GM19240 (cell line): ENCODE results near the gene MYO3A.
"Not testable (repeated sequence)": the region's sequence is repeated elsewhere in the genome, so short reads cannot be mapped to it uniquely, and the experiment has no call there.

ENCODE experiments used
- DNase-seq: peaks from one replicate; pipeline ENCODE4 v3.0.0; 2011; ENCODE audit warnings: low spot score; ENCODE audit not compliant: insufficient read length

Gene MYO3A

DNA sequence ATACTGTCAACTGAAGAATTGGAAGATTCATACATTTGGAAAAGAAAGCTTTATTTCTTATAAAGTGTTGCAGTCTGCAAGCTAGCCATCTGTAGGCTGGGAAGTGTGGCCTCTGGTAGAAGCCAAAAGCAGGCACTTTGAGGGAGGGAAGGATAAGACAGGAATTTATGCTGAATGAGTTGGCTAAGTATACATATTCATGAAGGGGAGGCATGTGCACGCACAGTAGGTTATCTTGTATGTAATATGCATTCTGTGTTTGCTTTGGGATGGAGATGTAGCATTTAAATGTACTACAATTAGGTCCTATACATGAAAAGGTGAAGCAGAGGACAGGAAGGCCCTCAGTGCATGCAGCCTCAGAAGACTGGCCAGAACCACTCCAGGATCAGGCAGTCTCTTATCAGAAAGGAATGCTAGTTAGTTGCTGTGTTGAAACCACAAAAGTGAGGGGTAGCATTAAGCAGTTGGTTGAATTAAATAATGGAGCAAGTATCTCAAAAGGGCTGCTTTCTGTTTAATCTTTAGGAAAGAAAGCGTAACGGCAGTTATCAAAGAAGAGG is 40.9 kb downstream of the MYO3A start:
- no peak for DNase-seq

DNA sequence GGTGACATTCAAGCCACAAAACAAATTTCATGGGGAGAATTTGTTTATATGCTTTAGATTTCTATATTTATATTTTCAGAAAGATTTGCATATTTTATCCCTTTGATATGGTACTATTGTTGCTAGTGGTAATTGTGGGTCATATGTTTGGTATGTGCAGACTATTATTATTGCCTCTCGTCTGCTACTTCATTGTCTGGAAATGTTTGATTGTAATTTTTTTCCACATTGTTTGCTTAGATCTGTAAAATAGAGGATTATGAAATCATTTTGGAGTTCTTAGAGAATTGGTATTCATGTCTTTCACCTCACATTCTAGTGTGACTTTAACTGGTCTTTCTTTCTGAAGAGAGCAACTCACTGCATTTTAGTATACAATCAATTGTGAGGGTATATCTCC is 44.7 kb downstream of the MYO3A start:
- DNase-seq = no peak

DNA sequence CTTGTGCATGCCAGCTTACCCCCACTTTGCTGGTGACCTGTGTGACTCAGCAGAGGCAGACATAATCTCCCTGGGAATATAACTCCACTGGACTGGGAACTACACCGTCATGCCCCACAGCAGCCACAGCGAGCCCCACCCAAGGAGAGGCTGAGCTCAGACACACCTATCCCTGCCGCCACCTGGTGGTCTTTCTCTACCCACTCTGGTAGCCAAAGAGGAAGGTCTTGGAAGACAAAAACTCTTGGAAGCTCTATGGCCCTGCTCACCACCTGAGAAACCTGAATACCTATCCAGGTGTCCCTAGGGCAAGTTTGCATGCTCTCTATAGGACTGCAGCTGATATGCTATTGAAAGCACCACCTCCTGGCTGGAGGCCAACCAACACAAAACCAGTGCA is 48.1 kb downstream of the MYO3A start:
- no peak for DNase-seq

DNA sequence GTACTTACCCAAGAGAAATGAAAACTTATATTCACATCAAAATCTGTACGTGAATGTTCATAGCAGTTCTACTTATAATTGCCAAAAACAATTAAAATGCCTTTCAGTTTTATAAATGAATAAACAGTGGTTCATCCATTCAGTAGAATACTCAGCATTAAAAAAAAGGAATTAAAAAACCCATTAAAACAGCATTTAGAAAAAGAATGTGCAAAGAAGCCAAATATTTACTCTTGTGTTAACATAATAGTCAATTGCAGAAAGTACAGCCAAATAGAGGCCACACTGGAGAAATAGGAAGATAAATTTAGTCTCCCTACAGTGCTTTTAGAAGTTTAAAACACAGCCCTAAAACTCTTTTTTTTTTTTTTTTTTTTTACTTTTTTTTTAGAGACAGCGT is 54.6 kb downstream of the MYO3A start:
- DNase-seq = no peak

DNA sequence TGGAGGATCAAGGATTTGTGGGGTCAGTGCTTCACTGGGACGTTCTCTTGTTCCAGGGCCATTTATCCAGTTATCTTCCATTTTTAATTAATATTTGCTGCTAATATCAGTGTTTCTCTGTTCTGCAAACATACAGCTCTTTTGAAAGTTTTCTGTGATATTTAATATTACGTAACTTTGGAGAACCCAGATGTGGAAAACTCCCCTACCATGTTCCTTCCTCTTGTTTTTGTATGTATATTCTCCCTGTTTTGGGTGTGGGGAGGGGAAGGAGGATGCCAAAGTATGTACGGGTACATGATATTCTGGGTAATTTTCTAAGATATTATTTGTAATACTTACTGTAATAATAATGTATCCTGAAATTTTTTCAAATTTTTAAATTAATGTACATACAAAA is 55.9 kb downstream of the MYO3A start:
- DNase-seq = no peak

DNA sequence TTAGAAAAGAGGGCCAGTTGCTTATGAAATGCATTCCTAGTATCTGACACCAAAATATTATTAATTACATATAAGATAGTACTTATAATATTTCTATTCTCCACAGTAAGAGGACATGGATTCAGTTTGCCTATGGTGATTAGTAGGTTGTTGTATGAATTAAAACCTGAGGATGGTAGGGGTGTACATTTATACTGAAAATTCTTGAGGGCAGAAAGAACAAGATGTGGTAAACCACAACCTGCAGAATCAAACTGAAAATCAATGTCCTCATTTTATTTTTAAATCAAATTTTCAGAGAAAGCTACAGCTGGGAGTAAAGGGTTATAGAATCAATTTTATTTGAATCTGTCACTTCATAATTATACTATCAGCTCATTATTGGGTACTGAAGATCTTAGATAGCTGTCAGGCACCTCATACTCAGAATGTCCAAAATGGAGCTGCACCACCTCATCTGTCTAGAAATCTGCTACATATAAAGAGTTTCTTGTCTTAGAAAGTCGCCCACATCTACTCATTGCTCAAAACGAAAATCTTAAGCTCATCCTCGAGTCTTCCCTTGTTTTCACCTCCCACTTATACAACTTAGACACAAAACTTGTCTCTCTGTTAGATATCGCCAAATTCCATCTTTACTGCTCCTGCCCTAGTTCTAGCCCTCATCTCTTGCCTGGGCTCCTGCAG is 65.4 kb downstream of the MYO3A start:
- DNase-seq = no peak

DNA sequence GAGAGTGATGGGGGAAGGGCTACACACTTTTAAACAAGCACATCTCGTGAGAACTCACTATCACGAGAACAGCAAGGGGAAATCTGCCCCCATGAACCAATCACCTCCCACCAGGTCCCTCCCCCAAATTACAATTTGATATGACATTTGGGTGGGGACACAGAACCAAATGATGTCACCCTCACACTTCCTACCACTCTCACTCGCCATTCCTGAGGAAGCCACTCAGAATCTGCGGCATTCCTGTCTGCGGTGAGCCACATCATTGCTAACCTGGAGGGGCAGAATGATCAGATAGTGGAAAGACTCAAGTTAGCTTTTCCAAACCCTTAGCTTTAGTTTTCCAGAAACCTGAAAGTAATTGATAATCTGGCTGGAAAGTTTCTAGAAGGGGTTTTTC is 66.9 kb downstream of the MYO3A start:
- no peak for DNase-seq

DNA sequence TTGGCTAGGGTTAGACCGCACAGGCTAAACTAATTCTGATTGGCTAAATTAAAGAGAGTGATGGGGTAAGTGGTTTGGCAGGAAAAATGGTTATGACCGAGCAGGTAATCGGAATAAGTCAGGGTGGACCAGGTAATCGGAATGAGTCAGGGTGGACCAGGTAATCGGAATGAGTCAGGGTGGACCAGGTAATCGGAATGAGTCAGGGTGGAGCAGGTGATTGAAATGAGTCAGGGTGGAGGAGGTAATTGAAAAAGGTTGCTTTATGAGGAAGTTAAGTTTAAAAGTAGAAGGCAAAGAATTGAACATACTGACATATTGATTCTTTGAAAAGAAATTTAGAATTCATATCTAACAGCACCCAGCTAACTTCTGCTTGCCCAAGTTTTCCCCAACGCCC is 68.4 kb downstream of the MYO3A start:
- not testable (repeated sequence) for DNase-seq

DNA sequence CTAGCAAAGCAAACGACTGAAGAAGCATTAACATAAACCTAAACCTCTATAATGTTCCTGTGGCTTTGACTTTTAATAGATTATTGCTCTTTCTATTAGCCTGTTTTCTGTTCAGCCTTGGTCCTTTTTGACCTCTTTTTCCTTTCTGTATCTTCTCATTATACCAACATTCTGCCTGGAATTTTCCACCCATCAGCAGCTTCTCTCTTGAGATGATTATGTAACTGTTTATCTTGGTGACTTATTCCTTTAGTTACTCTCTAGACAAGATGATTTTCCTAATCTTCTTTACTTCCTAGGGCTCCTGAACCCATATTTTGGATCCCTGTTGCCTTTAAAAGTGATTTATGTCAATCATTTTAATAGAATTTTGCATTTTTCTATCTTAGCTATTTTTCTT is 81.1 kb downstream of the MYO3A start:
- DNase-seq = no peak

DNA sequence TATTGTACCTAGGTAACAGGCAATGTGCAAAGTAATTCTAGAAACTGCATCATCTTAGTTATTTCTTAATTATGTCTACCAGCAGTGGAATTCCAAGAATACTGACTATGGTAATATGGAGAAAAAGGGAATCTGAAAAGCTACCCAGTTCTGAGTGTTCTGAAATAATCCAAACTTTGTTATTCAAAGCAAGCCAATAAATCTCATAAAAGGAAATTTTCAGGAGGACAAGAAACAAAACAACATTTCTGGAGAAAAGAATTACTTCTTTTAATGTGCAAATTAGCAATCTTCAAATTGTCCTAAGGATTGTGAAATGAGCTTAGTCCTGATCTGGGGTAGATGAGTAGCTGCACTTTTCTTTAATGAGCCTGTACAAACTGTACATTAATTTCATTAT is 88.8 kb downstream of the MYO3A start:
- no peak for DNase-seq

DNA sequence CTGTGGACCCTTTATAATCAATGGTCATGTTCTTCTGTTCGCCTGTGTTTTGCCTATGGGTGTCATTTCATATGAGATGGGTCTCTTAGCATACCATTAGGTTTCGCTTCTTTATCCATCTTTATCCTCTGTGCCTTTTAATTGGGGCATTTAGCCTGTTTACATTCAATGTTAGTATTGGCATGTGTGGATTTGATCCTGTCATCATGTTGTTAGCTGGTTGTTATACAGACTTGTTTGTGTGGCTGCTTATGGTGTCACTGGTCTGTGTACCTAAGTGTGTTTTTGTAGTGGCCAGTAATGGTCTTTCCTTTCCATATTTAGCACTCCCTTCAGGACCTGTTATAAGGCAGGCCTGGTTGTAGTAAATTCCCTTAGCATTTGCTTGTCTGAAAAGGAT is 90.3 kb downstream of the MYO3A start:
- no peak for DNase-seq

DNA sequence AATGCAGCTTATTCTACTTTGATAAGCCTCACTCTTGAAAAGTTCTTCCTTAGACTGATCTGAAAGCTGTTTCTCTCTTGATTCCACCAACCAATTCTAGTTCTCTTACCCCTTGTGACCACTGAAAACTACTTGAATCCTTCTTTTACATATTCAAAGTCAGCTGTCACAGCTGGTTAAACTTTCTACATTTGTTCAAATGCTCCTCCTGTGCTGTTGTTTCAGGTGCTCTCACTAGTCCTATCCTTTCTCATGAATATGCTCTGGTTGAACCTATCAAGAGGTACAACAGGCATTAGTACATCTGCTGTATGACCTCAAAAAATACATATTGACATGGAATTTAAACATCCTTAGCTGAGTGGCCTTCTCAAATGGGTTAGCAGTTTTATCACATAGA is 91.5 kb downstream of the MYO3A start:
- DNase-seq = no peak

DNA sequence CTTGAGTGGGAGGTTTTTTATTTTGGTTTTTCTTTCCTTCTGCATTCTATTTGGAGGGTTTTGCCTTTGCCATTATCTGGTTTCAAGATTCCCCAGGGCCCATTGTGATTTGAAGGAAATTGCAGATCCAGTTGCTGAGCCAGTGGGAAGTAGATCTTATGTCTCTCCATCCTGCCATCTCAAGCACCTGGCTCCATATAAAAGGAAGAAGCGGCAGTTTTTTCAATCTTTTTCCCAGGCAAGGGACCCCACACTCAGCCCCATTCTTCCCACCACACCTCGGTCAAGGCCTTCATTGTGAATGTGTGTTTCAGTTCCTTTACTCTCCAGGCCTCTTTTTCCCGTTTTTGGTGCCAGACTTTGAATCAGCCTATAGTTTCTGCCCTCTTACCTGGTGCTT is 95.8 kb downstream of the MYO3A start:
- no peak for DNase-seq

DNA sequence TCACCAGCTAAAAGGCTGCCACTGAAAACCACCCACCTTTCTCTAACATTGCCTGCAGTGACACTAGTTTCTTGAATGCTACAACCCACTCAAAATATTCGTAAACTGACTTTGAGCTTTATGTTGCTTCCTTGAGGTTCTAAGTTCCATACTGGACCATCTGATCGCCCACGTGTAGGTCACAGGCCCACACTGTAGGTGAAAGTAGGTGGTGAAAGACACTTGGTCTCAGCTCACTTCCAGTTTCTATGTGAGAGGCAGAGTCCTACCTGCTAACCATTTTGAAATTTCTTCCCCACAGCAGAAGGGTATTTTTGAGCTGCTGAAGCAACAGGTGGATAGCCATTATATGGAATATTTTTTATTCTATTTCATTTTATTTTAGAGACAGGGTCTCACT is 97.3 kb downstream of the MYO3A start:
- no peak for DNase-seq

DNA sequence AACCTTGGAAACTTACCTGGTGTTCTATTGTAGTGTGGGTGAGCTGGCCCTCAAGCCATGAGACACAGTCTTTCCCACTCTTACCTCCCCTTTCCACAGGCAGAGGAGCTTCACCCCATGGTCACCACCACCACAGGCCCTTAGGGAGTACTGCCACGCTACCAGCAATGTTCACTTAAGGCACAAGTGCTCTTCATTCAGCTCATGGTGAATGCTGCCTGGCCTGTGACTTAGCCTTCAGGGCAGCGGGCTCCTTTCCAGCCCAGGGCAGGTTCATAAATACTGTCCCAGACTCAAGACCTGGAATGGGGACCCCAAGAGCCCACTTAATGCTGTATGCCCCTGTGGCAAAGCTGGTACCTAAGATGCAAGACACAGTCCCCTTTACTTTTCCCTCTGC is 109.4 kb downstream of the MYO3A start:
- no peak for DNase-seq

DNA sequence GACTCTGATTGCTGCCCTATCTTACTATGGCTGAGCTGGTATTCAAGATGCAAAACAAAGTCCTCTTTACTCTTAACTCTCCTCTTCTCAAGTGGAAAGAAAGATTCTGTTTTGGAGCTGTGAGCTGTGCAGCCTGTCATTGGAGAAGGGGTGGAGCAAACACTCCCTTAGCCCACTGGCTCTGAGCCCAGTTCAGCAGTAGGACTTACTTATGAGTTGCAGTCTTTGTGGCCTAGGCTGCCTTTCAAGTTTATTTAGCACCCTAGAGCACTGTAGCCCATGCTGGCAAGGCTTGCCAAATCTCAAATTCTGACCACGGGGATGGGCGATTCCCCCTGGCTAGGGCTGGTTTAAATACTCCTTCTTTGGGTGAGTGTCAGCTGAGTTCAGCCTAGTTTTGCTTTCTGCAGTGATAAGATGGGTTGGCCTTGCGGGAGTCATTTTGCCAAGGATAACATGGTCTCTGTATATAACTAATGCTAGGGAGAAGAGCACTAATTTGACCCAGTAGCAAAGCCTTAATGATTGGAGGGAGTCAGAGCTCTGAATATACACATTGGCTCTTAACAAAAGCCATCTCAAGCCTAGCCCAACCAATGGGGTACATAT is 110.2 kb downstream of the MYO3A start:
- no peak for DNase-seq

DNA sequence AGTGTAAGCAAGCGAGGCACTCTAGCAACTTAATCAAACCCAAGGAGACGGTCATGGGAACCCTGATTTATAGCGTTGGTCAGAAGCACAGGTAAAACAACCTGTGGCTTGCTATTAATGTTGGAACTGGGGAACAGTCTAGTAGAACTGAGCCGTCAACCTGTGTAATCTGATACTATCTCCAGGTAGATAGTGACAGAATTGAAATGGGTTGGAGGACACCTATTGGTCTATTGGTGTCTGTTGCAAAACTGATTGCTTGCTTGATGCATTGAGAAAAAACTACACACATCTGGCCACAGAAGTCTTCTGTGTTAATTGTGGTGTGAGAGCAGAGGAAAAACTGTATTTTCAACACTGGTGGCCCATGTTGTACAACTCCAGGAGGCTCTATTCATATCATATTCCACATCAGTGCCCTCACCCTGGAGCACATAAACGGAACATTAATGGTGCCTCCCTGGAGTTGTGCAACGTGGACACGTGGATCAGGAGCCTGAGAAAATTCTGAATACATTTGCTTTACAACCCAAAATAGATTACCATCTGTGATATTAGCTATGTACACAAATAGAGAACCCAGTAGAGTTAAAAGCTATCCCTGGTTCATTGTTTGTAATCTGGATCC is 112.2 kb downstream of the MYO3A start:
- no peak for DNase-seq

DNA sequence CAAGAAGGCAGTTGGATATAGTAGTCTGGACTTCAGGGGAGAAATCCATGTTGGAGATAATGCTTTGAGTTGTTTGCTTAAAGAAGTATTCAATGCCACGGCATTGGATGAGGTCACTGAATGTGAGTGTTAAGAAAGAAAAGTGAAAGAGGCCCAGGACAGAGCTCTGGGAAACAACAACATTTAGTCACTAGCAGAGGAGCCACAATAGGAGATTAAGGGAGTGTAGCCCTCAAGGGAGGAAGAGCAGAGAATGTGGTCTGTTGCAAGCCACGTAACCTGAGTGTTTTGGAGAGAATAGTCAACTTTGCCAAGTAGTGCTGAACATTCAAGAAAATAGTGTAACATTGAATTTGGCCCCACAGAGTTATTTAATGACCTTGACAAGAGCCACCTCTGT is 114.7 kb downstream of the MYO3A start:
- DNase-seq = no peak

DNA sequence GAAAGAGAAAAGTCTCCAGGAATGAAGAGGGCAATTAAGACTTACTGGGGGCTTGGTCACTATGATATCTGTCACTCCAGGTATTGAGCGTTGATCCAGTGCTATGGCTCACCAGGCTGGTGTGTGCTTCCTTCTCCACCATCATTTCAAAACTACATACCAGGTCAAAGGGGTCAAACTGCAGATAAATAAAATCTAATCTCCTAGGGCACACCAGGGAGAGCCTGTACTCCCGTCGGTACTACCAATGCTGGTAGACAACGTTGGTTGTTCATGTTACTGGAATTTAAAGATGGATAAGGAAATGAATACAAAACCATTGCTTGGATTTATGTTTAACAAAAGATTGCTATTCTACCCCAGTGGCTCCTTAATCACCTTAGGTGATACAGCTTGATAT is 118.3 kb downstream of the MYO3A start:
- no peak for DNase-seq

DNA sequence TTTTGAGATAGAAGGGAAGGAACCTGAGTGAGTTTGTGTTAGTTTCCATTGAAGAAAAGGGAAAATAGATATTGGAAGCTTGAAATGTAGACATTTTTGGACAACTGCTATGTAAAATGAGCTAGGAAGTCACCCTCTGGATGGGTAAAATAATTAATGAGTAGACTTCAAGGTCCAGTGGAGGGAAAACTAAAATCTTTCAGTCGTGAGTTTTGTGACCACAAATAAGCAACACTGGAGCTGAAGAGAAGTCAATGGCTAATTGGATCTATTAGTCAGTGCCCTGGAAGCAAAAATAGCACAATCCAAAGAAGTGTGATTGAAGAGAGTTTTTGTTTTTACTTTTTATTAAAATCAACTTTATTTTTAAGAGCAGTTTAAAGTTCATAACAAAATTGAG is 123.4 kb downstream of the MYO3A start:
- no peak for DNase-seq

DNA sequence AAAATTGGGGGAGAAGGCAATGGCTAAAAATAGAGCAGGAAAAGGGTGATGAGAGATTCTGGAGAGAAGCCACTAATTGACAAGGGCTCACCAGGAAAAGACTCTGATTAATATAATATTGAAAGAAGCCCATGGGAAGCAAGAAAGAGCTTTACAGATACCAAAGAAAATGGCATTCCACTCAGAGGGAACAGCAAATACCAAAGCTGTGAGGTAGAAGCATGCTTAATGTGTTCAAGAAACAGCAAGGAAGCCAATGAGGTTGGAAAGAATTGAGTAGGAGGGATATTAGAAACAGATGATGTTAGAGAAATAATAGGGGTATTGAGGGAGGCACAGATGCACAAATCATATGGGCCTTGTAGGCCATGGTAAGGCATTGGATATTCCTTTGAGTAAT is 130.1 kb downstream of the MYO3A start:
- no peak for DNase-seq

DNA sequence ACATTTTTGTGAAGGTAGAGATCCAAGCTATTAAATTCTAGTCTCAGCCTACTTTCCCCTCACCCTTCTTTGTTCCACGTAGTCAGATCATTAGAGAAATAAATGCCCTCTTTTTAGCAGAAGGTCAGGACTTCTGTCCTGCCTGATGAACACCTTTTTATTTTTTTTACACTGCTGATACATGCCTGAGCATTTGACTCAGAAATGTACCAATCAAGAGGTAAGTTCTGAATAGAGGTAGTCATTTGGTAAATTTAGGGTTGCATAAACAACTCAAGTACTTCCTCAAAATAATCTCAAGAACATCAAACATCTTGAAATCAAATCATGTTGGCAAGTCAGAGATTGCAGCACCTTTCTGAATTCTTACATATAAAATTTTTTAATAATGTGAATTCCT is 133.7 kb downstream of the MYO3A start:
- no peak for DNase-seq

DNA sequence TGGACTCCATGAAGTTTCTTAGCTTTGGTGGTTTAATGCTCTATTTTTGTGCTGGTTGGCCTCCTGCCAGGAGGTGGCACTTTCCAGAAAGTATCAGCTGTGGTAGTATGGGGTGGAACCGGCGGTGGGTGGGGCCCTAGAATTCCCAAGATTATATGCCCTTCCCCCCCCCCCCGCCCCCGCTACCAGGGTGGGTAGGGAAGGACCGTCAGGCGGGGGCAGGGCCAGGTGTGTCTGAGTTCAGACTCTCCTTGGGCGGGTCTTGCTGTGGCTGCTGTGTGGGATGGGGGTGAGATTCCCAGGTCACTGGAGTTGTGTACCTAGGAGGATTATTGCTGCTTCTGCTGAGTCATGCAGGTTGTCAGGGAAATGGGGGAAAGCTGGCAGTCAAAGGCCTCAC is 146.9 kb downstream of the MYO3A start:
- not testable (repeated sequence) for DNase-seq
